ENCODE measurements around the gene TGFBR3L. TPM values are rescaled to one million over a fixed set of nuclear protein-coding genes. Genes with fewer than 3 reads are reported as not detected.

Gene TGFBR3L
- total RNA-seq, 1 donor from 2014 or later, result 2.8 TPM

DNA sequence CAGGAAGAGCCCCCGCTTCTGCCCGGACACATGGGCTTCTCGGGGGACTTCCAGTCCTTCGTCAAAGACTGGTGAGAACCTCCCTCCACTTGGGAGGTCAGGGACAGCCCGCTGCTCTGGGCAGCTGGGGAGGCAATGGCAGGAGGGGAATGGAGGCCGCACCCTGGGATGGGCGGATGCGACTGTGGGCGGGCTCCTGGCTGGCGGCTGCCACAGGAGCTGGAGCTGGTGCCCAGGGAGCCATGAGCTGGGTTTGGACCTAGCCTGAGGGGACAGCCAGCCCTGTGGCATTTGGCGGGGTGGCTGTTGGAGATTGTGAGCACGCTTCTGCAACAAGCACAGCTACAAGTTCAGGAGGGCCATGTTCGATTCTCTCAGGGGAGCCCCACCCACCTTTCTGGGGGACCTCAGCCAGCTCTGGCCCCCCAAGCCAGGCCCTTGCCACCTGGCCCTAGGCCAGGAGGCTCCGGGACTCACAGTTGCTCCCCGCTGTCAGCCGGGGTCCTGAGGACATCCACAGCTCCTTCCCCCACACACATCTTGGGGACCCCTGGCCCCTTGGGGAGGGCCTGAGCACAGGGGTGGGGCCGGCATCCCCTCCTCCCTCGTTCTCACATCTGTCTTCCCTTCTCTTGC, 3.0 kb upstream of the TGFBR3L start:
- Histone ChIP-seq H3K79me2 (ENCODE audit: insufficient read depth, low read length) (peaks cover 16% of the 10 kb centered on the region), H3K4me1 (ENCODE audit: insufficient read depth, low read length) (peaks cover 8% of the 10 kb centered on the region), H3K36me3 (ENCODE audit: insufficient read depth, low read length) (no peaks in the 10 kb centered on the region), H3K4me3 (ENCODE audit: insufficient read depth, low read depth, low read length) (no peak overlapping the region), H3K27me3 (ENCODE audit: insufficient read depth, low read length) (peaks cover 11% of the 10 kb centered on the region), H4K20me1 (ENCODE audit: insufficient read depth, low read length) (peaks cover 35% of the 10 kb centered on the region), H3K4me2 (ENCODE audit: low read length) (no peak overlapping the region), H3K9ac (ENCODE audit: low read length) (no peak overlapping the region), H3K27ac (ENCODE audit: low read depth, low read length) (no peak overlapping the region), H2AFZ (ENCODE audit: low read depth, low read length) (no peak overlapping the region), H3K9me3 (ENCODE audit: insufficient read depth, low read depth, low read length) (no peaks in the 10 kb centered on the region)
- H3K27ac Mint-ChIP-seq (ENCODE audit: unreplicated experiment), result no peak overlapping the region
- FAIRE-seq (no peak), DNase-seq (ENCODE audit: low read depth) (no peak)
- H3K9me3 Mint-ChIP-seq (ENCODE audit: unreplicated experiment), result no peaks in the 10 kb centered on the region
- peaks cover 3% of the 10 kb centered on the region for H3K36me3 Mint-ChIP-seq (ENCODE audit: low read depth, unreplicated experiment)
- H3K27me3 Mint-ChIP-seq (ENCODE audit: low read depth, unreplicated experiment), result peaks cover 10% of the 10 kb centered on the region
- TF ChIP-seq CTCF (IDR thresholded peaks at IDR 0.05; ENCODE audit: insufficient read depth, low read depth, low read length) (no peak), EZH2 (IDR thresholded peaks at IDR 0.05; ENCODE audit: insufficient read depth, low read length) (no peak)
- no peaks in the 10 kb centered on the region for H3K4me1 Mint-ChIP-seq (ENCODE audit: low read depth, unreplicated experiment)
- no peak overlapping the region for H3K4me3 Mint-ChIP-seq (ENCODE audit: unreplicated experiment)

GRCh38 chr19:7912144-7912696, 2.4 kb upstream of the TGFBR3L start:
- Mint-ChIP-seq H3K27ac (ENCODE audit: unreplicated experiment) (no peak overlapping the region), H3K27me3 (ENCODE audit: low read depth, unreplicated experiment) (peaks cover 13% of the 10 kb centered on the region)
- no peak for FAIRE-seq

More at GRCh38 chr19:7912144-7912696, 2.4 kb upstream of the TGFBR3L start:
- H3K4me1 ChIP-seq (ENCODE audit: insufficient read depth, low read length), result peaks cover 12% of the 10 kb centered on the region
- no peaks in the 10 kb centered on the region for H3K9me3 Mint-ChIP-seq (ENCODE audit: unreplicated experiment)
- no peaks in the 10 kb centered on the region for H3K4me1 Mint-ChIP-seq (ENCODE audit: low read depth, unreplicated experiment)
- no peak overlapping the region for H3K4me2 ChIP-seq (ENCODE audit: low read length)
- no peak for DNase-seq (ENCODE audit: low read depth)
- no peaks in the 10 kb centered on the region for H3K9me3 ChIP-seq (ENCODE audit: insufficient read depth, low read depth, low read length)
- no peak overlapping the region for H3K9ac ChIP-seq (ENCODE audit: low read length)
- H3K27me3 ChIP-seq (ENCODE audit: insufficient read depth, low read length), result peaks cover 16% of the 10 kb centered on the region
- H3K36me3 Mint-ChIP-seq (ENCODE audit: low read depth, unreplicated experiment), result peaks cover 3% of the 10 kb centered on the region
- no peak overlapping the region for H3K4me3 Mint-ChIP-seq (ENCODE audit: unreplicated experiment)
- H3K4me3 ChIP-seq (ENCODE audit: insufficient read depth, low read depth, low read length), result no peak overlapping the region
- no peak overlapping the region for H3K27ac ChIP-seq (ENCODE audit: low read depth, low read length)
- TF ChIP-seq CTCF (IDR thresholded peaks at IDR 0.05; ENCODE audit: insufficient read depth, low read depth, low read length) (no peak), EZH2 (IDR thresholded peaks at IDR 0.05; ENCODE audit: insufficient read depth, low read length) (no peak)
- H2AFZ ChIP-seq (ENCODE audit: low read depth, low read length), result no peak overlapping the region
- H3K79me2 ChIP-seq (ENCODE audit: insufficient read depth, low read length), result peaks cover 13% of the 10 kb centered on the region
- H4K20me1 ChIP-seq (ENCODE audit: insufficient read depth, low read length), result peaks cover 32% of the 10 kb centered on the region
- H3K36me3 ChIP-seq (ENCODE audit: insufficient read depth, low read length), result no peaks in the 10 kb centered on the region

All from astrocyte (in vitro differentiated cells and primary cell).